Measurements from ENCODE around the gene SLC9A1. TPM values are rescaled to one million over a fixed set of nuclear protein-coding genes. Genes with fewer than 3 reads are reported as not detected.

The SLC9A1 gene
- total RNA-seq, 1 experiment from 2014 or later, result 8.4 TPM

- DNase-seq, result peak; percentile 91
- Histone ChIP-seq H3K36me3 (no peaks in the 10 kb centered on the region; the same call in none of the 2 replicates), H3K9me3 (replicated peaks) (no peaks in the 10 kb centered on the region), H3K27ac (peak overlapping the region; percentile 76), H3K27me3 (no peaks in the 10 kb centered on the region), H3K4me1 (peaks cover 14% of the 10 kb centered on the region), H3K4me3 (no peak overlapping the region)
Observed at GRCh38 chr1:27144920-27145661, 9.8 kb downstream of the SLC9A1 start.

DNA sequence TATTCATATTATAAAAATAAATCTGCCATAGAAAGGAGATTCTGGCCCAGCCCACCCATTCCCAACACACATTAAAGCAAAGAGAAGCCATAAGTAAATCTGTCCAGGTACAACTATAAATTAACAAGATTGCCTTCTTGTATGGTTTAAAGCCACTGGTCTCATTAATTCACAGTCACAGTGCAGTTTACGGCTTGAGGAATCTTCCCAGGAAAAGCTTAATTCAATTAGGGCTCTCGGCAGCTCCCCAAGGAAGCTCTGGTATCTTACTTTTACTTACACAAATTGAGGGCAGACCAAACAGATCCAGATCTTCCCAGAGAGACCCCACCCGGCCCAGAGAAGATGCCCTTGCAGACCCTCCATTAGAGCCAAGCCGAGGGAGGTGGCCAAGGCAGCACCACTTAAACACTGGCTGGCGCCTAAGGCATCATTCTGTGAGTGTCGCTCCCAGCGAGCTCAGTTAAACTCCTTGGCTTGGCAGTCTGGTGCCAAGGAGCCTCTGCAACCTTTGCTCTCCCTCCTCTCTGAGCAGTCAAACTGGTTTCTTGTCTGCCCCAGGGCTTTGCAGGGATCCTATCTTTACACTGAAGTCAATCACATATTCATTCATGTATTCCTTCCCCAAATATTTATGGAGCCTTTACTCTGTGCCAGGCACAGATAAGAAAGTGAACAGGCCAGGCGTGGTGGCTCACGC lies 10.7 kb downstream of the SLC9A1 start:
- H3K9me3 ChIP-seq (replicated peaks), result no peaks in the 10 kb centered on the region
- no peak for DNase-seq

GRCh38 chr1:27143401-27143800 lies 11.5 kb downstream of the SLC9A1 start:
- no peaks in the 10 kb centered on the region; the same call in none of the 2 replicates for H3K36me3 ChIP-seq
- no peak for DNase-seq

More for the DNA sequence above, 10.7 kb downstream of the SLC9A1 start:
- Histone ChIP-seq H3K4me3 (no peak overlapping the region), H3K36me3 (no peaks in the 10 kb centered on the region; the same call in none of the 2 replicates), H3K4me1 (peaks cover 14% of the 10 kb centered on the region), H3K27me3 (no peaks in the 10 kb centered on the region), H3K27ac (no peak overlapping the region)

DNA sequence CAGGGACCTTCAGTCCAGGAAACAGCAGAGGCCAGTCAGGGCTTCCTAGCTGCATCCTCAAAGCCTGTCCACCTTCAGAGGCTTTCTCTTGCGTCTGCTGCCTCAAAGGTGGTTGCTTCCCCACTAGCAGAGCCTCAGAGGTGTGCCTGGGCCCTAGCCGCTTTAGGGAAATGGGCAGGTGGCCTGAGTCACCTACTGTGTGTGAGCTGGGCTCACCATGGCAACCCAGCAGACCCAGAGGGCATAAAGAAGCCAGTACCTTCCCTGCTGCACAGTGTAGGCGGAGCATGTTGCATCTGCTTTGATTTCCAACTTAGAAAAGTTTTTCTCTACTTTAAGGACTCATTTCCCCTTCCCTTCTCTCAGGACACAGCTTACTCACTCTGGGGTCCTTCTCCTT lies 12.5 kb downstream of the SLC9A1 start:
- Histone ChIP-seq H3K4me1 (peaks cover 14% of the 10 kb centered on the region), H3K27ac (no peak overlapping the region), H3K27me3 (no peaks in the 10 kb centered on the region), H3K9me3 (replicated peaks) (no peaks in the 10 kb centered on the region), H3K36me3 (no peaks in the 10 kb centered on the region; the same call in none of the 2 replicates), H3K4me3 (no peak overlapping the region)
- DNase-seq, result no peak

More at GRCh38 chr1:27143401-27143800, 11.5 kb downstream of the SLC9A1 start:
- Histone ChIP-seq H3K27ac (no peak overlapping the region), H3K4me1 (peaks cover 14% of the 10 kb centered on the region), H3K27me3 (no peaks in the 10 kb centered on the region), H3K9me3 (replicated peaks) (no peaks in the 10 kb centered on the region), H3K4me3 (no peak overlapping the region)

GRCh38 chr1:27141266-27142003 lies 13.5 kb downstream of the SLC9A1 start:
- Histone ChIP-seq H3K27me3 (no peaks in the 10 kb centered on the region), H3K36me3 (no peaks in the 10 kb centered on the region; the same call in none of the 2 replicates), H3K27ac (no peak overlapping the region), H3K9me3 (replicated peaks) (no peaks in the 10 kb centered on the region), H3K4me3 (no peak overlapping the region), H3K4me1 (peaks cover 12% of the 10 kb centered on the region)
- DNase-seq, result no peak

DNA sequence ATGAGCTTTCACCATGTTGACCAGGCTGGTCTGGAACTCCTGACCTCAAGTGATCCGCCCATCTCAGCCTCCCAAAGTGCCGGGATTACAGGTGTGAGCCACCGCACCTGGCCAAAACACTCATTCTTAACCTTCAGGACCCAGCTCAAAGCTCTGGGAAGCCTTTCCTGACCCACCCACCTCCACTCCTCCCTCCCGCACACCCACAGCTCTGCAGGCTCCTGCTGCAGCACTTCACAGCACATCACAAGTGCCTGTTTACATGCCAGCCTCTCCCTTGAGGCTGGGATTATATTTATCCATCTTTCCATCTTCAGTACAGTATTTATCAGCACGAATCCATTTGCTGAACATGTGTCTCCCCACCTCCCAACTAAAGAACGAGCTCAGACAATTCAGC lies 14.9 kb downstream of the SLC9A1 start:
- Histone ChIP-seq H3K36me3 (no peaks in the 10 kb centered on the region; the same call in none of the 2 replicates), H3K4me1 (no peaks in the 10 kb centered on the region; the same call in 1 of the 2 replicates), H3K9me3 (replicated peaks) (no peaks in the 10 kb centered on the region), H3K27me3 (no peaks in the 10 kb centered on the region), H3K27ac (no peak overlapping the region), H3K4me3 (no peak overlapping the region)
- DNase-seq, result no peak

DNA sequence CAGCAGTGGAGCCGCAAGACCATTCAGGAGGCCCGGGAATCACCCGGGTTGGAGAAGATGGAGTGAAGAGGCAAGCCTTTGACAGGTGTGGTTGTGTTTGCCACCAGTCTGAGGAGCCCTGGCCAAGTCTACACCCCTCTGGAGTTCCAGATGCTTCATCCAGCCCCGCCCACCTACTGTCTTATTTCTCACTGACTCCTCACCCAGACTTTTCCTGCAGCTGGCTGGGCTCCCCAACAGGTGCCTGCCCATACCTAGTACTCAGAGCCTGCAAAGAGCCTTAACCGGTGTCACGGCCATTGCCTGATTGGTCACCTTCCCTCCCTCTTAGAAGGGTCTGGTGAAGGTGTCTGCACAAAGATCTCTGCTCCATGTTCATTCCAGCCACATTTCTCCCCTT lies 16.0 kb downstream of the SLC9A1 start:
- Histone ChIP-seq H3K4me1 (no peaks in the 10 kb centered on the region), H3K27me3 (no peaks in the 10 kb centered on the region), H3K9me3 (replicated peaks) (no peaks in the 10 kb centered on the region), H3K4me3 (no peak overlapping the region), H3K36me3 (no peaks in the 10 kb centered on the region; the same call in 1 of the 2 replicates), H3K27ac (no peak overlapping the region)
- DNase-seq, result no peak

- Histone ChIP-seq H3K4me3 (no peak overlapping the region), H3K27me3 (no peaks in the 10 kb centered on the region), H3K27ac (no peak overlapping the region), H3K9me3 (replicated peaks) (no peaks in the 10 kb centered on the region), H3K4me1 (no peaks in the 10 kb centered on the region), H3K36me3 (no peaks in the 10 kb centered on the region; the same call in 1 of the 2 replicates)
- DNase-seq, result no peak
Observed at GRCh38 chr1:27138368-27138767, 16.6 kb downstream of the SLC9A1 start.

DNA sequence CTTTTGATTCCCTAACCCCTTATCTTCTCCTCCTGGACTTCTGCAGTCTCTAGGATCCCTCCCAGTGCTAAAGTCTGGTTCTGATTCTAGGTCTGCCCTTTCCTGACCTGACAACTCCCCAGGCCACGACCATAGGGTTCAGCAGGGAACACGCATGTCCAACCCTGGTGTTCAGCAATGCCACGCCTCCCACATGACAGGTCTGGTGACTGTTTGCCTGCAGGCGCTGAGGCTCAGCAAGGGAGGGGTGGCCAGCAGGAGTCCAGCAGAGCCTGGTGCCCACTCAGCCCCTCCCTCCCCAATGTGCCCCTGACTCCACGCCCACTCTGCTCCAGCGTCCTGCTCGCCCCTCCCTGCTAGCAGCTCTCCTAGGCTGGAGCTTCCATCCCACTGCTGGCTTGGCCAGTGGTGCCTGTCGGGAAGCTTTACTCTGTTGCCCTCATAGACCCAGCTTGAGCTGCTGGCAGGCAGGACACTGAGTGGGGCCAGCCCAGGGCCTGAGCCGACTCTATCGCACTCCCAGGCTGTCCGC lies 17.3 kb downstream of the SLC9A1 start:
- Histone ChIP-seq H3K9me3 (replicated peaks) (no peaks in the 10 kb centered on the region), H3K27ac (no peak overlapping the region), H3K4me1 (no peaks in the 10 kb centered on the region), H3K36me3 (no peaks in the 10 kb centered on the region; the same call in 1 of the 2 replicates), H3K27me3 (no peaks in the 10 kb centered on the region), H3K4me3 (no peak overlapping the region)
- DNase-seq, result no peak

GRCh38 chr1:27136998-27137542 lies 17.9 kb downstream of the SLC9A1 start:
- H3K9me3 ChIP-seq (replicated peaks), result no peaks in the 10 kb centered on the region
- H3K27ac ChIP-seq, result no peak overlapping the region
- DNase-seq, result no peak
- H3K36me3 ChIP-seq, result no peaks in the 10 kb centered on the region; the same call in 1 of the 2 replicates
- no peak overlapping the region for H3K4me3 ChIP-seq
- no peaks in the 10 kb centered on the region for H3K4me1 ChIP-seq
- H3K27me3 ChIP-seq, result no peaks in the 10 kb centered on the region

DNA sequence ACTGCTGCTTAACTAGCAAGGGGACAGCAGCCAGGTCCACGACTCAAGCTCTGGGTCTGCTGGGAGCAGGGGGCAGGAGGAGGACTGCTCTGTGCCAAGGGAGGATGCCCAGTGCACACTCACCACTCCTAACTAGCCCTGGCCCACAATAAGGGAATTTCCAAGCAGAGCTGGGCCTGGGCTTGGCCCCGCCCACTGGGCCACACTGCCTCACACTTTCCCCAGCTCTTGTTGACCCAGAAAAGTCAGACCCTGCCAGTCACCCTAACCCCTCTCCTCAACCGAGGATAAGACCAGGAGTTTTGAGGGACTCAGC lies 18.7 kb downstream of the SLC9A1 start:
- Histone ChIP-seq H3K27me3 (no peaks in the 10 kb centered on the region), H3K4me3 (no peak overlapping the region), H3K9me3 (replicated peaks) (no peaks in the 10 kb centered on the region), H3K36me3 (no peaks in the 10 kb centered on the region; the same call in 1 of the 2 replicates), H3K27ac (no peak overlapping the region), H3K4me1 (no peaks in the 10 kb centered on the region)
- no peak for DNase-seq

GRCh38 chr1:27135541-27136235 lies 19.2 kb downstream of the SLC9A1 start:
- no peak overlapping the region for H3K4me3 ChIP-seq
- H3K9me3 ChIP-seq (replicated peaks), result no peaks in the 10 kb centered on the region
- no peaks in the 10 kb centered on the region for H3K4me1 ChIP-seq
- H3K36me3 ChIP-seq, result no peaks in the 10 kb centered on the region
- H3K27me3 ChIP-seq, result no peaks in the 10 kb centered on the region
- no peak for DNase-seq
- no peak overlapping the region for H3K27ac ChIP-seq

DNA sequence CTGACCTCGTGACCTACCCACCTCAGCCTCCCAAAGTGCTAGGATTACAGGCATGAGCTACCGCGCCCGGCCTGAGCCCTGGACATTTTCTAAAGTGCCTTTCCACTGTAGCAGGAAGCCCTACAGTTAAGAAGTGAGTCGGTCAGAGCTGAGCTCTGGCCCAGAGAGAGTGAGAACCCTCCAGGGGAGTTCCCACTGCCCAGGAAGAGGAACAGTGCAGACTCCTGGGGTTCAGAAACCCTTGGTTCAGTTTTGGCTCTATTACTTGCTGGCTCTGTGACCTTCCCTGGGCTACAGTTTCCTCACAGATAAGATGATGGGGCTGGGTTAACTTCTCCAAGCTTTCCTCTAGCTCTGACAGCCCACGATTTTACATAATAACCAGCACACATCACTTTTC lies 20.9 kb downstream of the SLC9A1 start:
- Histone ChIP-seq H3K27me3 (no peaks in the 10 kb centered on the region), H3K4me3 (no peak overlapping the region), H3K9me3 (replicated peaks) (no peaks in the 10 kb centered on the region), H3K27ac (no peak overlapping the region), H3K4me1 (no peaks in the 10 kb centered on the region), H3K36me3 (no peaks in the 10 kb centered on the region)
- DNase-seq, result no peak

GRCh38 chr1:27133158-27133557 lies 21.8 kb downstream of the SLC9A1 start:
- H3K9me3 ChIP-seq (replicated peaks), result no peaks in the 10 kb centered on the region
- no peaks in the 10 kb centered on the region for H3K4me1 ChIP-seq
- no peaks in the 10 kb centered on the region for H3K36me3 ChIP-seq
- no peak for DNase-seq
- no peak overlapping the region for H3K4me3 ChIP-seq
- no peaks in the 10 kb centered on the region for H3K27me3 ChIP-seq
- no peak overlapping the region for H3K27ac ChIP-seq
